CD14-positive monocyte (primary cell): ENCODE results near the gene HMX3. TPM values are rescaled to one million over a fixed set of nuclear protein-coding genes. Genes with fewer than 3 reads are reported as not detected.

Source experiments
- DNase-seq, 3 donors: peaks; one replicate each; pipeline ENCODE4 v3.0.0-alpha.2; 2011 to 2022
- H2AFZ ChIP-seq: 2 replicates; pipeline ENCODE4 v1.6.0; 2012; ENCODE audit warnings: mild to moderate bottlenecking, low read depth, low read length, inconsistent platforms; ENCODE audit not compliant: insufficient read depth, poor library complexity, severe bottlenecking
- H3K27ac ChIP-seq, 2 donors: 1 replicate in 1 of 2; 2 replicates in 1 of 2; pipeline ENCODE4 v1.5.1; 2012 to 2013; ENCODE audit warnings: low read length in 2 of 2, control low read depth in 1 of 2, inconsistent platforms in 1 of 2, low read depth in 1 of 2, mild to moderate bottlenecking in 1 of 2
- H3K27me3 ChIP-seq, 2 donors: one replicate each; pipeline versions ENCODE4 v1.6.0 to v1.6.1; 2011 to 2013; ENCODE audit warnings: low read length in 2 of 2; ENCODE audit not compliant: control insufficient read depth in 2 of 2, insufficient read depth in 2 of 2
- H3K36me3 ChIP-seq, 2 donors: replicated peaks in 1 of 2; 1 replicate in 1 of 2; 2 replicates in 1 of 2; pipeline versions ENCODE4 v1.5.1 to v1.6.1; 2012 to 2013; ENCODE audit warnings: low read length in 2 of 2, control low read depth in 1 of 2, inconsistent platforms in 1 of 2, mild to moderate bottlenecking in 1 of 2; ENCODE audit not compliant: insufficient read depth in 2 of 2, control insufficient read depth in 1 of 2
- H3K4me1 ChIP-seq, 2 donors: 1 replicate in 1 of 2; 2 replicates in 1 of 2; pipeline versions ENCODE4 v1.5.1 to v1.6.1; 2012 to 2013; ENCODE audit warnings: low read length in 2 of 2, control low read depth in 1 of 2, inconsistent platforms in 1 of 2, mild to moderate bottlenecking in 1 of 2, moderate library complexity in 1 of 2; ENCODE audit not compliant: insufficient read depth in 2 of 2, control insufficient read depth in 1 of 2
- H3K4me2 ChIP-seq: replicated peaks from 2 replicates; pipeline ENCODE3; 2012; ENCODE audit warnings: low read length, moderate library complexity, mild to moderate bottlenecking; ENCODE audit not compliant: poor library complexity, severe bottlenecking; ENCODE audit errors: extremely low read depth
- H3K4me3 ChIP-seq, 3 experiments: fragments of 200-600 bp in 1 of 3; sonication (generic) in 1 of 3; replicated peaks in 1 of 3; 1 replicate in 2 of 3; 2 replicates in 1 of 3; pipeline ENCODE4 v1.5.1; 2011 to 2013; ENCODE audit warnings: low read length in 3 of 3, mild to moderate bottlenecking in 3 of 3, control low read depth in 2 of 3, low read depth in 2 of 3, inconsistent platforms in 1 of 3, moderate library complexity in 1 of 3
- H3K79me2 ChIP-seq: 2 replicates; pipeline ENCODE4 v1.6.0; 2012; ENCODE audit warnings: mild to moderate bottlenecking, control low read depth, inconsistent platforms, low read length, moderate library complexity; ENCODE audit not compliant: insufficient read depth
- H3K9ac ChIP-seq: 2 replicates; pipeline ENCODE4 v1.6.0; 2017; ENCODE audit warnings: low read length, mild to moderate bottlenecking; ENCODE audit not compliant: insufficient read depth, poor library complexity, severe bottlenecking
- H3K9me3 ChIP-seq, 2 donors: replicated peaks in 1 of 2; 1 replicate in 1 of 2; 2 replicates in 1 of 2; pipeline versions ENCODE4 v1.5.1 to v1.6.1; 2012 to 2013; ENCODE audit warnings: low read length in 2 of 2, control low read depth in 1 of 2; ENCODE audit not compliant: control insufficient read depth in 1 of 2, insufficient read depth in 1 of 2
- H4K20me1 ChIP-seq: 2 replicates; pipeline ENCODE4 v1.6.0; 2012; ENCODE audit warnings: mild to moderate bottlenecking, low read length, control low read depth, moderate library complexity; ENCODE audit not compliant: insufficient read depth
- H3K27ac Mint-ChIP-seq, 7 donors: one replicate each; pipeline ENCODE4 v1.8.0; 2020; ENCODE audit warnings: mild to moderate bottlenecking in 7 of 7, mixed read lengths in 7 of 7, moderate library complexity in 6 of 7, inconsistent platforms in 2 of 7
- H3K27me3 Mint-ChIP-seq, 3 donors: one replicate each; pipeline ENCODE4 v1.8.0; 2021 to 2022; ENCODE audit warnings: low read depth in 3 of 3, mild to moderate bottlenecking in 3 of 3, mixed read lengths in 3 of 3, moderate library complexity in 3 of 3, inconsistent platforms in 1 of 3
- H3K36me3 Mint-ChIP-seq, 2 donors: one replicate each; pipeline ENCODE4 v1.8.0; 2020; ENCODE audit warnings: mixed read lengths in 2 of 2, inconsistent platforms in 1 of 2, mild to moderate bottlenecking in 1 of 2
- H3K4me1 Mint-ChIP-seq: one replicate; pipeline ENCODE4 v1.8.0; 2020; ENCODE audit warnings: mild to moderate bottlenecking, mixed read lengths
- H3K4me3 Mint-ChIP-seq, 2 donors: one replicate each; pipeline ENCODE4 v1.8.0; 2020; ENCODE audit warnings: mild to moderate bottlenecking in 2 of 2, mixed read lengths in 2 of 2, moderate library complexity in 1 of 2
- H3K9me3 Mint-ChIP-seq, 7 donors: one replicate each; pipeline ENCODE4 v1.8.0; 2020 to 2022; ENCODE audit warnings: mixed read lengths in 7 of 7, mild to moderate bottlenecking in 6 of 7, moderate library complexity in 6 of 7, inconsistent platforms in 2 of 7
- CTCF ChIP-seq: fragments of 200-600 bp; IDR thresholded peaks from one replicate; pipeline ENCODE4 v1.8.0; 2022; ENCODE audit warnings: antibody characterized with exemption, mild to moderate bottlenecking
- WGBS: methylation state at CpG from one replicate; pipeline ENCODE4 v1.1.5; 2013; ENCODE audit warnings: missing lambda C conversion rate; ENCODE audit not compliant: insufficient coverage; 5-methylcytosine and 5-hydroxymethylcytosine counted together
- intact Hi-C, 2 donors: fragments of 100-400 bp; cut with micrococcal nuclease; formaldehyde crosslinking; loops; one replicate each; pipeline versions ENCODE4 v1.15.0 to v1.15.1; 2023
- polyA plus RNA-seq, 3 donors: library from polyadenylated mRNA; depleted of rRNA in 1 of 3; unstranded in 2 of 3; stranded (reverse) in 1 of 3; fragments of 300-500 nt in 2 of 3; fragments of >200 nt in 1 of 3; fragmentation: Illumina TruSeq in 2 of 3; gene quantifications; 1 replicate in 2 of 3; 2 replicates in 1 of 3; pipeline ENCODE4 v1.2.3, GENCODE V29; 2012 to 2021

The HMX3 gene
- polyA plus RNA-seq, 3 donors: not detected

- Histone ChIP-seq H2AFZ (no peak overlapping the region), H3K36me3 (no peaks in the 10 kb centered on the region), H3K4me1 (peaks cover 9 to 22% of the 10 kb centered on the region in 2 donors), H3K79me2 (no peaks in the 10 kb centered on the region), H3K27me3 (peaks cover 95 to 100% of the 10 kb centered on the region in 2 donors), H3K9ac (no peak overlapping the region), H3K4me3 (no peak overlapping the region), H4K20me1 (no peaks in the 10 kb centered on the region), H3K27ac (no peak overlapping the region), H3K9me3 (peaks cover 0 to 61% of the 10 kb centered on the region in 2 donors), H3K4me2 (no peak overlapping the region)
- Mint-ChIP-seq H3K4me3 (peak overlapping the region in 1 of 2 donors; percentile 77), H3K4me1 (peaks cover 36% of the 10 kb centered on the region), H3K36me3 (peaks cover 3 to 13% of the 10 kb centered on the region in 2 donors), H3K27me3 (peaks cover 94 to 100% (median 97%) of the 10 kb centered on the region in 3 donors), H3K9me3 (peaks cover 0 to 28% (median 16%) of the 10 kb centered on the region in 7 donors), H3K27ac (no peak overlapping the region)
- WGBS: 4% methylated on average over 4 of the region's 10 CpGs
- no peak for TF ChIP-seq CTCF
- intact Hi-C loops: no loop called here
- DNase-seq: no peak
Measured at GRCh38 chr10:123143825-123144168, 8.0 kb downstream of the HMX3 start.

DNA sequence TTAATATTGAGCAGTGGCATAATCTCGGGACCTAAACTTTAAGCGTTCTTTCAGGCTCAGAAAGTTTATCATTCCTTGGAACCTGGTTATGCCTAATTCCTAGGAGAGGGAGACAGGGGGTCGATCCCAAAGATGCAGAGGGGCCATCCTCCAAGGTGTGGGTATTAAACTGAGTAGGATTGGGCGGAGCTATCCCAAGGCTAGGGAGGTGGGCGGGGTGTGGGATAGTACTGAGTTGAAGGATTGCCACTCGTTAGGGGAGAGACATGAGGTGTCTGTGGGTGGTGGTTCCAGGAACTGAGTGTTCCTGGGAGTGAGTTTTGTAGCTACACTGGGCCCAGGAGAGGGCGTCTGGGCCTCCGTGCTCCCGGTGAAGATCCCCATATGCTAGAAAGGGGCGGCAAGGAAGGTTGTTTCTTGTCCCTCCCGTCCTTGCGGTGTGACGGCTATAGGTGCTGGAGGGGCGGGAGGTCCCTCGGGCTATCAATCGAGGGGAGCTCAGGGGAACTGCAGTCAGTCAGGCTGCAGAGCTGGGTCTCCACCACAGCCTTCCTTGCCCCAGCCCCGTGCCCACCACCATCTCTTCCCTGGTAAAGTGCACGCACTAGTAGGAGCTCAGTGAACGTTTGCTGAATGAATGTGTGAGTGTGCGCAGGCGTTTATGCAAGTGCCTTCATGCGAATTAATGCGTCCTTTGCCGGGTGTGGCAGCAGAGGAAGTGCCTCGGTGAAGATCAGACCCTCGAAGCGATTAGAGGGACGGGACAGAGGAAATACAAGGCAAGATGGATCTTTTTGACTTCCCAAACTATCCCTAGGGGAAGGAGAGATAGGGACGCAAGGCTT lies 9.1 kb downstream of the HMX3 start:
- Mint-ChIP-seq H3K4me3 (peak overlapping the region in 1 of 2 donors; percentile 77), H3K27me3 (peaks cover 93 to 99% (median 96%) of the 10 kb centered on the region in 3 donors), H3K4me1 (peaks cover 38% of the 10 kb centered on the region), H3K9me3 (peaks cover 0 to 27% (median 18%) of the 10 kb centered on the region in 7 donors), H3K27ac (no peak overlapping the region), H3K36me3 (peaks cover 3 to 16% of the 10 kb centered on the region in 2 donors)
- intact Hi-C loops: no loop called here
- Histone ChIP-seq H3K9me3 (peaks cover 0 to 66% of the 10 kb centered on the region in 2 donors), H3K9ac (no peak overlapping the region), H3K4me2 (no peak overlapping the region), H3K27me3 (peaks cover 92 to 100% of the 10 kb centered on the region in 2 donors), H3K27ac (no peak overlapping the region), H3K4me1 (peaks cover 16 to 25% of the 10 kb centered on the region in 2 donors), H4K20me1 (no peaks in the 10 kb centered on the region), H2AFZ (no peak overlapping the region), H3K79me2 (no peaks in the 10 kb centered on the region), H3K36me3 (no peaks in the 10 kb centered on the region), H3K4me3 (no peak overlapping the region)
- 5% methylated on average over 15 of the region's 29 CpGs for WGBS
- TF ChIP-seq CTCF: no peak
- no peak for DNase-seq
